ENCODE measurements around the gene NXPH3. TPM values are rescaled to one million over a fixed set of nuclear protein-coding genes. Genes with fewer than 3 reads are reported as not detected.

NXPH3 gene
- polyA plus RNA-seq, 1 donor: 1.5 TPM

DNA sequence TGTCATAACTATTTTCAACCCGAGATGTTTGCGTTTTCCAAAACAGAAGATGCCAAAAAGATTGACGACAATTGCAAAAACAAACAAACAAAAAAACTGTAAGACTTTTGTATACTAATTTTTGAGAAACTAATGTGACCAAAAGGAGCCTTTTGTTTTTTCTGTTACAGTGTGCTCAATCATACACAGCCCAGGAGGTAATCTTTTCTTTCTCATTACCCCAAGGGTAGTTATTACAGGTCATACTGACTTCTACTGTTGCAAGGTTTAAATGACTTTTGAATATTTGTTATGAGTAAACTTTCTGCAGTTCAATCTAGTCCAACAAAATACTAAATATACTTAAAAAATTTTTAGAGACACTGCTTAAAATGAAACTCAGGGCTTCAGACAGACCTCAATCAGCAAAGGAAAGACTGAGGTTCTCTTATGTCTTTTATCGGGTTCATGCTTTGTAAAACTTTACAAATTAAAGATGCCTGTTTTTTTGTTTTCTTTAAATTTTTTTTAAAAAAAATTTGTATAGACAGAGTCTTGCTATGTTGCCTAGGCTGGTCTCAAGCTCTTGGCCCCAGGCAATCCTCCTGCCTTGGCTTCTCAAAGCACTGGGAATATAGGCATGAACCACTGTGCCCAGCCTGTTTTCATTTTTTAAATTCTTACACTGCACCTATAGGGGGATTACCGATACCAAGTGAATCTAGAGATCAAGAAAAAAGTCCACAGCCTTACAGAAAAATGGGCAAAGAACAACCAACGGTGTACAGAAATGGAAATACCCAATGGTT is 54.6 kb downstream of the NXPH3 start:
- DNase-seq: no peak

DNA sequence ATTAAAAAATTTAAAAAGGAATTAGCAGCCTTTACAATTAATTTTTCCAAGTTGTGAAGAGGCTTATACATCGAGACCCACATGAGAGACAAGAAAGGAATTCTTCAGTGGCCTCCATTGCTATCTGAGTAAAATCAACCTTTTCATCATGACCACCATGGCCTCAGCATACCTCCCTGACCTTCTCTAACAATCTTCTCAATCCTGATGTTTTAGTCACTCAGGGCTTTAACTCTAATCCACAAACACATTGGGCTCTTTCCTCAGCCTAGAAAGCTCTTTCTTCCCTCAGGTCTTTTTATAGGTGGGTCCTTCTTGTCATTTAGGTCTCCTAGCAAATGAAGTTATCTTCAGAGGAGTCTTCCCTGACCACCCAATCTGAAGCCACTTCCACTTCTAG is 55.8 kb downstream of the NXPH3 start:
- DNase-seq: no peak

Other genes starting within 250 kb of the NXPH3 start
- gene ZNF652, start 213.6 kb upstream of the NXPH3 start, polyA plus RNA-seq (ENCODE audit: insufficient read length): 15.6 TPM
- gene PHB1, start 161.0 kb upstream of the NXPH3 start, polyA plus RNA-seq (ENCODE audit: insufficient read length): 137 TPM
- gene NGFR, start 80.6 kb upstream of the NXPH3 start, polyA plus RNA-seq (ENCODE audit: insufficient read length): 50.8 TPM
- 53.1 TPM for gene SPOP, start 102.2 kb downstream of the NXPH3 start, polyA plus RNA-seq (ENCODE audit: insufficient read length)
- gene SLC35B1, start 132.1 kb downstream of the NXPH3 start, polyA plus RNA-seq (ENCODE audit: insufficient read length): 51.2 TPM
- 21.0 TPM for gene FAM117A, start 188.3 kb downstream of the NXPH3 start, polyA plus RNA-seq (ENCODE audit: insufficient read length)
- 33.6 TPM for gene KAT7, start 212.8 kb downstream of the NXPH3 start, polyA plus RNA-seq (ENCODE audit: insufficient read length)